Ammon's horn (tissue), 1 donor: ENCODE measurements around the gene UGGT1.

Experiments used
- DNase-seq: peaks from one replicate; pipeline ENCODE4 v3.0.0-alpha.2; 2016; ENCODE audit warnings: low spot score

The UGGT1 gene

DNA sequence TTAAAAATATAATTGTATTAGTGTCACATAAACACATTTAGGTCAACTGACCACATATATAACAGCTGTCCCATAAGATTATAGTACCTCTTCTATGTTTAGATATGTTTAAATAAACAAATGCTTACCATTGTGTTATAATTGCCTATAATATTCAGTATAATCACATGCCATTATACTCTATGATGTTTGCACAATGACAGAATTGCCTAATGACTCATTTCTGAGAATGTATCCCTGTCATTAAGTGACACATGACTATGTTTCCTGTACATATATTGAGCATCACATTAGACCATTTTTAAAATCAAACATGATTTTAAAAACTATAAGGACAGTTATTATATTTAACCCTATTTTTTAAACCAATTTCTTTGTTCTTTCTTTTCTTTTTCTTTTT, 137.9 kb downstream of the UGGT1 start:
- DNase-seq, result no peak

DNA sequence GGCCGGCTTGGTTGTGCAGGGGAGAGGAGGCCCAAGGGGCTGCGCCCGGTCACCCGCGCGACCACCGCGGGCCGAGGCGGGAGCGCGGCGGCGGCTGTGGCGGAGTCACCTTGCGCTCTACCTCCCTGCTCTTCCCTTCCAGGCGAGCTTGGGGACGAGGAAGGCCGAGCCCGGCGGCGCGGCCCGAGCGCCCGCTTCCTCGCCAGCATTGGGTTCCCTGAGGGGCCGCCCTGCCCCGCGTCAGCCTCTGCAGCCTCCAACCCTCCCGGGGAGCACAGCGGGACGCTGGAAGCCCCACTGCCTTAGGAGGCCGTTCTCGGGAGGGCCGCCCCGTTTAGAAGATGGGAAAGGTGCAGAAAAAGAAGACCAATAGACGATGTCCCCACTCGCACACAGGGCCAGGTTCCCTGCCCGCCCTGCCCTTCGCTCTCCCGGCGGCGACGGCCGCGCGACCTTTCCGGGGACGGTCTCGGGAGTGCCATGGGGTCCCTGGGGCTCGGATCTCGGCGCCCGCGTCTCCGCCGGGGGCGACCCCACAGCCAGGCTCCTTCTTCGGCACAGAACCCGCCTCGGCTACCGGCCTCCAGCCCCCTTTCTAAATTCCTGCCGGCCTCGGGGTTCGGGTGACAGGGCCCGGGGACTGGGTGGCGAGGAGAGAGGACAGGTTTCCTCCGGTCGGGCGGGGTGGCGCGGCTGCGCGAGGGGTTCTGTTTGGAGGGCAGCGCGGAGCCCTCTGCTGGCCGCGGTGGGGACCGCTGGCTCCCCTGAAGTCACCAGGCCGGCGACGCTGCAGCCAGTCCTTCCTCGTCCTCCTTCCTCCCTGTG, 142.2 kb downstream of the UGGT1 start:
- DNase-seq, result peak; percentile 92

DNA sequence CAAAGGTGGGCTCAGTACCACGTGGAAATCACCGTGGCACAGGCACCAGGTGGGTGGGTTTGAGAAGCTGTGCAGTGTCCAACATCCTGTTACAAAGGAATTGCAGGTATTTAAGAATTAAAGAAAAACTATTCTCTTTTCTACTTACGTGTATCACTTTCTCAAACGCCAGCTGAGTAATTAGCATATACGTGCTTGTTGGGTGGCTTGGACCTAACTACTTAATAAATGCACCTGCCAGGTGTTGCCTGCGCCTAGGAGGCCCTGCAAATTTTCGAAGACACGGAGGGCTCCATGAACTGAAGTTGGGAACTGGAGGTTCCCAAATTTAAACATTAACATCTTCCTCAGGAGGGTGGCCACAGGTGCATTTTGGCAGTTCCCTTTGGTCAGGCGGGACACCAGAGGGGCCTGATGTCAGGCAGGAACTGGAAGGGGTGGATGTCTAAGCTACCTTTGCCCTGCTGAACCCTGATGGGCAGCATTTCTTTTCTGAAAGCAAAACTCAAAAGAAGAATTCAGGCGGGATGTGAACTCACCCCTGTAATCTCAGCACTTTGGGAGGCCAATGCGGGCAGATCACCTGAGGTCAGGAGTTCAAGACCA, 142.9 kb downstream of the UGGT1 start:
- DNase-seq, result no peak

DNA sequence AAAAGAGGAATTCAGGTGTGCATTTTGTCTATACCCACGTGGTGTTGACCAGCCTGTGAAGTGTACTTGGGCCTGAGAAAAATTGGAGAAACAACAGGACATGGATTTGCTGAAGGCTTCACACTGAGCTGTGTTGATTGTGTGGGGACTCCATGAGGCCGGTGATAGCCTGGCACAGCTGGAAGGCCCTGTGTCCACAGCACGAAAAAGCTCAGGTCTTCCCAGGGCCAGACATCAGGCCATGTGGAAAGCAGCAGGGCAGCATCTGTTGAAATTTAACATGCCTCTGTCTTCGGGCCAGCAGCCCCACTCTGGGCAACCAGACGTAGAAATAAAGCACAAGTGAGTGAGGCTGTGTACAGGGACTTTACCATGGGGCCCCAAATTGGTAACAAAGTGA, 143.6 kb downstream of the UGGT1 start:
- DNase-seq, result no peak

DNA sequence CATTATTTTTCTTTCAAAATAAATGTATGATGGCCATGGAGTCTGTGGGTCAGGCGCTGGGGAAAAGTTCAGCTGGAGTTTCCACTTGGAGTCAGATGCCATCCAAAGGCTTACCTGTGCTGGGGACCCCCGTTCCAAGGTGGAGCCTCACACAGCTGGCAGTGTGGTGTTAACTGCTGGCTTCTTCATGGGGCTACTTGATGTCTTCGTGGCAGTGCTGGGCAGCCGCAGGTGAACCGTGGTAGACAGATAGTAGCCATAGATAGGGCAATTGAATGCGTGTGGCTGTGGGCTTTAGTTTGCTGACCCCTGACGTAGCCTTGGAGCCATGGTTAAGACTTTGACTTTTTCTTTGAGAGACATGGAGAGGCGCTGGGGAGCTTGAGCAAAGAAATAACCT, 144.6 kb downstream of the UGGT1 start:
- no peak for DNase-seq

DNA sequence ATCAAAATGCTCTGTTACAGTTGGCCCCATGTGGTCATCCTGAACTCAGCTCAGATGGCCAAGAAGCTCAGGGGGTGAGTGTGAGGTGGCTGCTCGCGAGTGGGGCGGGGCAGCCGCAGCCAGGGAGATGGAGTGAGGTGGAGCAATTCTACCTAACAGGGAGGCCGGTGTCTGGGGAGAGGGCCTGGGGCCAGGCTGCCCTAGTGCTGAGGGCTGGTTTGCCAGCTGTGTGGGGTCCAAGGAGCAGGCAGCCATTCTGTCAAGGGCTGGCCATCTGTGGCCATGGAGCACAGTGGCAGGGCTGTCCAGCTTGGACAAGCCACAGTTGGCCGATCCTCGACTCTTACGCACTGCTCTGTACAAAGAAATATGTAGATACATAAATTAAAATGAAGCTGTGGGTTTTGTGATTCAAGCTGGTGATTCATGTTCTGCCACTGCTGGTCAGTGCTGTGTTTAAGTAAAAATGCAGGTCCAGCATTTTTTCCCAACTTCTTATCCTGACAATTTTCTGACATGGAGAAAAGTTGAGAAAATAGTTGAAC, 145.6 kb downstream of the UGGT1 start:
- no peak for DNase-seq

DNA sequence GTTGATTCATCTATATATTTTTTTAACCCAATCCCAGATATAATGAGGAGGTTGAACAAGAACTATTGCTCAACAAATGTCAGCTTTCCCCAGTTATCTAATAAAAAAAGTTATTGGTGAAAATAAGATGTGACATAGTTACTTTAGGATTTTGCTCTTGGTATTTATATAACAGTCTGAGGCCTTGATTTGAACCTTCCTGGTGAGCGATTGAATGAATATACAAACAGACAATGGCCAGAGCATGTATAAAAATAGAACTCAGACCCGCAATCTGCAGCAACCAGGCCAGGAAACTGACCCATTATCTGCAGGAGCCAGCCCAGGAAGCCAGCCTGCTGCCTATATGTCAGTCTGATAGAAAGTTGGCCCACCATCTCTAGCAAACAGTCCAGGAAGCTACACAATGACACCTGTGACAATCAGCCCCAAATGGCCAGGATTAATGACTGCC, 146.1 kb downstream of the UGGT1 start:
- no peak for DNase-seq

DNA sequence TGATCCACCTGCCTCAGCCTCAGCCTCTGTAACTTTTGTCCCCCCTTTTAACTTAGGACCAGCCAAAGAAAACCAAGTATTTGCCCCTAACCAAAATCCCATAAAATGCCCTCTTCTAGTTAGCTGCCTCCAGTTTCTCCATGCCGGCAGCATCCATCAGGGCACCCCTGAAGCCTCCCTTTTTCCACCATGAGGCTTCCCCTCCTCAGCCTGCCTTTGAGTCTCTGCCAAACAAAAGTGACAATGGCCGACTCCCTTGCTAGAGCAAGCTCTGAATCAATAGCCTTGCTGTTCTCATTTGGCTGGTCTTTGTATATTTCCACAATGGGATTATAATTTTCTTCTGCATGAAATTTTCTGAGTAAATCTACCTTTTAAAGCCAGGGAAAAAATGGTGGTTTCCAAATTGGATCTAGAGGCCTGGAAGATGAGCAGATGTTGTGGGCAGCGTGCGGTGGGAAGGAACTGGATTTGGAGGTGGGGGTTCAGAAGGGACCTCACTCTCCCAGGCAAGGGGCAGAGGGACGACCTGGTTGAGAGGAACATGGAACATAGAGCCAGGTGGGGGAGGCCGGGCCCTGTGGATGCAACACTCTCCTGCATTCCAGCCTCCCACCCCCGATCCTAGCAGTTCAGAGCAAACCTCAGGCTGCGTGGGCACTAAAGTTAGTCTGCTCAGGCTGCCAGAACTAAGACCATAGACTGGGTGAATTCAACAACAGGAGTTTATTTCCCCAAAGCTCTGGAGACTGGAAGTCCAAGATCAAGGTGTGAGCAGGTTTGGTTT, 147.1 kb downstream of the UGGT1 start:
- peak; percentile 72 for DNase-seq

DNA sequence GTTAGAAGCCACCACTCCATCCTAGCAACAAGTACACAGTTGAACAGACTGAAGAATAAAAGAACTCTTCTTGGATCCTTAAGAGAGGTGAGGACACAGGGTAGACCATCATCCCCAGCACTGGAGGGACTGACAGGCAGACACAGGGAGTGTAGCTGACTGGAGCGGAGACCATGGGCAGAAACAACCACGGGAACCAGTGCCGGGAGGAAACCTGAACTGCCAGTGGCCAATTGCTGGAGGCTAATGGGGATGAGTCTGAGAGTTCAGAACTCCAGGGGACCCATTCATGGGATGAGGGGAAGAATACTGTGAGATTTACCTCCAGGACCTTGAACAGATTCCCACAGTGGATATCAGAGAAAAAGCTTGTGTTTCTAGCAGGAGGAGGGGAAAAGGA, 150.9 kb downstream of the UGGT1 start:
- no peak for DNase-seq
